H9 (cell line): Measurements from ENCODE around the gene ZFP42. TPM values are rescaled to one million over a fixed set of nuclear protein-coding genes. Genes with fewer than 3 reads are reported as not detected.

ENCODE experiments used
- DNase-seq: peaks from one replicate; pipeline ENCODE4 v3.0.0-alpha.2; 2017
- H2AFZ ChIP-seq: one replicate; pipeline ENCODE4 v1.6.1; 2013; ENCODE audit warnings: mild to moderate bottlenecking, low read length, control low read depth, moderate library complexity
- H2AK5ac ChIP-seq: 2 replicates; pipeline ENCODE4 v1.6.1; 2013; ENCODE audit warnings: low read length, control low read depth, mixed read lengths; ENCODE audit not compliant: insufficient read length
- H2BK120ac ChIP-seq: one replicate; pipeline ENCODE4 v1.6.1; 2013; ENCODE audit warnings: low read depth, mild to moderate bottlenecking, low read length, control low read depth, inconsistent platforms; ENCODE audit not compliant: poor library complexity, severe bottlenecking
- H2BK12ac ChIP-seq: 2 replicates; pipeline ENCODE4 v1.6.1; 2013; ENCODE audit warnings: low read length, control low read depth, mixed read lengths, low read depth; ENCODE audit not compliant: insufficient read length
- H2BK15ac ChIP-seq: 2 replicates; pipeline ENCODE4 v1.6.1; 2013; ENCODE audit warnings: low read depth, low read length, control low read depth
- H2BK20ac ChIP-seq: one replicate; pipeline ENCODE4 v1.6.1; 2013; ENCODE audit warnings: low read depth, mild to moderate bottlenecking, low read length, control low read depth, inconsistent platforms; ENCODE audit not compliant: poor library complexity, severe bottlenecking
- H2BK5ac ChIP-seq: 2 replicates; pipeline ENCODE4 v1.6.1; 2013; ENCODE audit warnings: low read length, control low read depth, mixed read lengths; ENCODE audit not compliant: insufficient read length
- H3K14ac ChIP-seq: 2 replicates; pipeline ENCODE4 v1.6.1; 2013; ENCODE audit warnings: low read length, control low read depth; ENCODE audit not compliant: insufficient read depth
- H3K18ac ChIP-seq: 2 replicates; pipeline ENCODE4 v1.6.1; 2013; ENCODE audit warnings: low read depth, mild to moderate bottlenecking, mixed read lengths, low read length, control low read depth; ENCODE audit not compliant: insufficient read length
- H3K23ac ChIP-seq: 2 replicates; pipeline ENCODE4 v1.6.1; 2013; ENCODE audit warnings: low read length, control low read depth, mixed read lengths, low read depth; ENCODE audit not compliant: insufficient read length
- H3K23me2 ChIP-seq: 2 replicates; pipeline ENCODE4 v1.6.1; 2013; ENCODE audit warnings: low read depth, mild to moderate bottlenecking, mixed read lengths, low read length, control low read depth; ENCODE audit not compliant: insufficient read length, poor library complexity, severe bottlenecking
- H3K27ac ChIP-seq: 2 replicates; pipeline ENCODE4 v1.5.1; 2013; ENCODE audit warnings: low read length, control low read depth, mixed read lengths, low read depth; ENCODE audit not compliant: insufficient read length
- H3K27me3 ChIP-seq: 2 replicates; pipeline ENCODE4 v1.6.1; 2013; ENCODE audit warnings: low read length, control low read depth, inconsistent platforms; ENCODE audit not compliant: insufficient read depth
- H3K4ac ChIP-seq: 2 replicates; pipeline ENCODE4 v1.6.1; 2013; ENCODE audit warnings: low read depth, mild to moderate bottlenecking, control low read depth, inconsistent platforms, low read length, moderate library complexity
- H3K4me1 ChIP-seq: 2 replicates; pipeline ENCODE4 v1.6.1; 2013; ENCODE audit warnings: low read length, control low read depth, inconsistent platforms; ENCODE audit not compliant: insufficient read depth
- H3K4me2 ChIP-seq: 2 replicates; pipeline ENCODE4 v1.6.1; 2013; ENCODE audit warnings: low read length, control low read depth, mixed read lengths; ENCODE audit not compliant: insufficient read length, insufficient read depth
- H3K56ac ChIP-seq: 2 replicates; pipeline ENCODE4 v1.6.1; 2013; ENCODE audit warnings: low read depth, mild to moderate bottlenecking, mixed read lengths, low read length, control low read depth; ENCODE audit not compliant: insufficient read length
- H3K79me1 ChIP-seq: 2 replicates; pipeline ENCODE4 v1.6.1; 2013; ENCODE audit warnings: low read depth, mild to moderate bottlenecking, moderate library complexity, low read length, control low read depth, inconsistent platforms; ENCODE audit not compliant: insufficient read depth, poor library complexity, severe bottlenecking
- H3K79me2 ChIP-seq: 2 replicates; pipeline ENCODE4 v1.6.1; 2013; ENCODE audit warnings: low read length, control low read depth, inconsistent platforms; ENCODE audit not compliant: insufficient read depth
- H3K9ac ChIP-seq: 2 replicates; pipeline ENCODE4 v1.6.1; 2013; ENCODE audit warnings: low read length, control low read depth, mixed read lengths; ENCODE audit not compliant: insufficient read length; ENCODE audit errors: extremely low read depth
- H3K9me3 ChIP-seq: one replicate; pipeline ENCODE4 v1.6.1; 2013; ENCODE audit warnings: low read depth, low read length, inconsistent platforms; ENCODE audit not compliant: control insufficient read depth
- H3T11ph ChIP-seq: one replicate; pipeline ENCODE4 v1.6.1; 2013; ENCODE audit warnings: mild to moderate bottlenecking, low read length, control low read depth, inconsistent platforms
- H4K20me1 ChIP-seq: one replicate; pipeline ENCODE4 v1.6.1; 2013; ENCODE audit not compliant: control insufficient read depth, insufficient read length, insufficient read depth
- H4K5ac ChIP-seq: 2 replicates; pipeline ENCODE4 v1.6.1; 2013; ENCODE audit warnings: low read depth, mild to moderate bottlenecking, mixed read lengths, low read length, control low read depth; ENCODE audit not compliant: insufficient read length
- H4K8ac ChIP-seq: replicated peaks from 2 replicates; pipeline ENCODE4 v1.6.1; 2013; ENCODE audit warnings: low read length, control low read depth, mixed read lengths, low read depth; ENCODE audit not compliant: insufficient read length
- H4K91ac ChIP-seq: 2 replicates; pipeline ENCODE4 v1.6.1; 2013; ENCODE audit warnings: low read depth, mild to moderate bottlenecking, moderate library complexity, mixed read lengths, low read length, control low read depth; ENCODE audit not compliant: insufficient read length
- H3K27ac Mint-ChIP-seq, 3 experiments: 2 replicates in 2 of 3; 3 replicates in 1 of 3; pipeline ENCODE4 v1.8.0; 2020 to 2021; ENCODE audit warnings: mixed read lengths in 3 of 3, mild to moderate bottlenecking in 1 of 3, moderate library complexity in 1 of 3
- H3K27me3 Mint-ChIP-seq: 2 replicates; pipeline ENCODE4 v1.8.0; 2021; ENCODE audit warnings: low read depth, mild to moderate bottlenecking, moderate library complexity, mixed read lengths
- H3K36me3 Mint-ChIP-seq, 3 experiments: 2 replicates in 2 of 3; 3 replicates in 1 of 3; pipeline ENCODE4 v1.8.0; 2020 to 2021; ENCODE audit warnings: low read depth in 3 of 3, mixed read lengths in 3 of 3; ENCODE audit not compliant: insufficient read depth in 1 of 3
- H3K4me1 Mint-ChIP-seq, 2 experiments: 2 replicates each; pipeline ENCODE4 v1.8.0; 2020; ENCODE audit warnings: mixed read lengths in 2 of 2
- H3K4me3 Mint-ChIP-seq, 2 experiments: 2 replicates in 1 of 2; 3 replicates in 1 of 2; pipeline ENCODE4 v1.8.0; 2020 to 2021; ENCODE audit warnings: mild to moderate bottlenecking in 2 of 2, mixed read lengths in 2 of 2, moderate library complexity in 1 of 2
- H3K9me3 Mint-ChIP-seq, 2 experiments: 2 replicates in 1 of 2; 3 replicates in 1 of 2; pipeline ENCODE4 v1.8.0; 2020; ENCODE audit warnings: mild to moderate bottlenecking in 2 of 2, mixed read lengths in 2 of 2, moderate library complexity in 1 of 2
- CTCF ChIP-seq: fragments of 200-600 bp; sonication (generic); conservative IDR thresholded peaks from 3 replicates; pipeline ENCODE4 v1.8.0; 2021; ENCODE audit warnings: antibody characterized with exemption, mild to moderate bottlenecking
- WGBS: extraction: QIAGEN DNeasy Blood & Tissue Kit; methylation state at CpG from one replicate; pipeline ENCODE4 v1.1.7; 2013; ENCODE audit warnings: missing lambda C conversion rate, low lambda C conversion rate, mixed read lengths; ENCODE audit not compliant: insufficient read length; ENCODE audit errors: extremely low coverage; 5-methylcytosine and 5-hydroxymethylcytosine counted together
- total RNA-seq: library from RNA; stranded (reverse); gene quantifications from 2 replicates; pipeline ENCODE4 v1.2.1, GENCODE V29; 2021

Gene ZFP42
- total RNA-seq, 1 experiment from 2014 or later = 193 TPM

GRCh38 chr4:188015025-188015940 is 19.7 kb downstream of the ZFP42 start:
- no peaks in the 10 kb centered on the region for H3K23me2 ChIP-seq
- H4K5ac ChIP-seq = no peak overlapping the region
- H3K4me2 ChIP-seq = no peak overlapping the region
- no peaks in the 10 kb centered on the region for H3K9me3 ChIP-seq
- H3K14ac ChIP-seq = no peak overlapping the region
- no peaks in the 10 kb centered on the region for H3K27me3 Mint-ChIP-seq
- H3K27ac Mint-ChIP-seq = peak overlapping the region in 1 of 3 experiments; percentile 50; a peak in 1 of 7 replicates
- no peak overlapping the region for H3K27ac ChIP-seq
- peaks cover 1 to 15% (median 11%) of the 10 kb centered on the region in 3 experiments; a peak in 5 of 7 replicates for H3K36me3 Mint-ChIP-seq
- H2BK20ac ChIP-seq = no peak overlapping the region
- no peak overlapping the region for H3K18ac ChIP-seq
- no peak overlapping the region for H2BK15ac ChIP-seq
- no peaks in the 10 kb centered on the region for H3K79me1 ChIP-seq
- no peak overlapping the region for H4K91ac ChIP-seq
- H4K8ac ChIP-seq = no peak overlapping the region
- no peak overlapping the region for H2AK5ac ChIP-seq
- no peak overlapping the region for H3K4ac ChIP-seq
- peaks cover 1 to 4% of the 10 kb centered on the region in 2 experiments; a peak in 2 of 5 replicates for H3K9me3 Mint-ChIP-seq
- no peak overlapping the region for H3K56ac ChIP-seq
- H3K9ac ChIP-seq = no peak overlapping the region
- H2BK5ac ChIP-seq = no peak overlapping the region
- peaks cover 35 to 38% of the 10 kb centered on the region in 2 experiments for H3K4me1 Mint-ChIP-seq
- H2BK120ac ChIP-seq = no peak overlapping the region
- DNase-seq = no peak
- H3T11ph ChIP-seq = no peak overlapping the region
- H2AFZ ChIP-seq = no peak overlapping the region
- H4K20me1 ChIP-seq = no peaks in the 10 kb centered on the region
- no peak overlapping the region for H3K23ac ChIP-seq
- no peaks in the 10 kb centered on the region for H3K79me2 ChIP-seq
- no peaks in the 10 kb centered on the region; the same call in 1 of the 2 replicates for H3K4me1 ChIP-seq
- no peak overlapping the region for H2BK12ac ChIP-seq
- H3K4me3 Mint-ChIP-seq = no peak overlapping the region
- no peaks in the 10 kb centered on the region for H3K27me3 ChIP-seq
- TF ChIP-seq CTCF = no peak
- WGBS = no CpG with 5 or more reads among the region's 14 CpGs
